Activated naive CD8-positive, alpha-beta T cell treated with anti-CD3 and anti-CD28 coated beads, Interleukin-2, amount 10 ng/mL, durations not matched to agents 7 days and 5 days (primary cell): ENCODE measurements around the gene BTBD10. TPM values are rescaled to one million over a fixed set of nuclear protein-coding genes. Genes with fewer than 3 reads are reported as not detected.

Experiments
- ATAC-seq: fragments of 150-1000 bp; cut with Tn5 transposase; one replicate; pipeline ENCODE4 v1.10.0; 2021; ENCODE audit warnings: low read depth, moderate library complexity
- POLR2A ChIA-PET: fragments of 350-600 bp; sonication (Branson Sonifier 250); formaldehyde crosslinking; loops from one replicate; lab custom pipeline; 2021; ENCODE audit warnings: antibody characterized with exemption; lab: Charles Lee
- DNase-seq: peaks from one replicate; pipeline ENCODE4 v3.0.0; 2021
- H3K27ac Mint-ChIP-seq: one replicate; pipeline ENCODE4 v1.8.0; 2022; ENCODE audit warnings: mild to moderate bottlenecking, mixed read lengths
- H3K27me3 Mint-ChIP-seq: one replicate; pipeline ENCODE4 v1.8.0; 2022; ENCODE audit warnings: mild to moderate bottlenecking, moderate library complexity, mixed read lengths
- H3K36me3 Mint-ChIP-seq: one replicate; pipeline ENCODE4 v1.8.0; 2021; ENCODE audit warnings: mild to moderate bottlenecking, mixed read lengths
- H3K4me1 Mint-ChIP-seq: one replicate; pipeline ENCODE4 v1.8.0; 2021; ENCODE audit warnings: mixed read lengths
- H3K4me3 Mint-ChIP-seq: one replicate; pipeline ENCODE4 v1.8.0; 2022; ENCODE audit warnings: mild to moderate bottlenecking, moderate library complexity, mixed read lengths
- H3K9me3 Mint-ChIP-seq: one replicate; pipeline ENCODE4 v1.8.0; 2021; ENCODE audit warnings: mixed read lengths
- total RNA-seq, 2 experiments: library from RNA; stranded (reverse); gene quantifications; one replicate each; pipeline ENCODE4 v1.2.3, GENCODE V29; 2021

BTBD10 gene
- 10 to 100 TPM; 20.1 to 21.8 TPM for total RNA-seq

GRCh38 chr11:13462901-13463778 is at the start of gene BTBD10:
Gene BTBD10, minus strand, starts transcription at chr11:13463222. Its CDS starts 18,098 bp downstream, at chr11:13445124.
- peaks cover 28% of the 10 kb centered on the region for H3K4me1 Mint-ChIP-seq
- POLR2A ChIA-PET = interaction anchor here (0.6 to 3.1 kb wide), 12 partner anchors 10 to 478 kb away, joined by 3 to 29 read pairs (median 4); partner anchors contain the start of gene FAR1
- no peaks in the 10 kb centered on the region for H3K9me3 Mint-ChIP-seq
- peak within 1 kb of the TSS; percentile 100 for H3K27ac Mint-ChIP-seq
- H3K36me3 Mint-ChIP-seq = peaks cover 15% of the 10 kb centered on the region
- DNase-seq (peak; percentile 91), ATAC-seq (peak; percentile 99)
- H3K27me3 Mint-ChIP-seq = peaks cover 5% of the 10 kb centered on the region
- peak within 1 kb of the TSS; percentile 99 for H3K4me3 Mint-ChIP-seq

GRCh38 chr11:13503393-13503792 is 40.4 kb upstream of the BTBD10 start:
- H3K4me3 Mint-ChIP-seq = no peak overlapping the region

GRCh38 chr11:13502492-13502891 is 39.5 kb upstream of the BTBD10 start:
- ATAC-seq (no peak), DNase-seq (no peak)
- Mint-ChIP-seq H3K4me3 (no peak overlapping the region), H3K4me1 (no peaks in the 10 kb centered on the region), H3K27me3 (peaks cover 13% of the 10 kb centered on the region), H3K36me3 (no peaks in the 10 kb centered on the region), H3K27ac (no peak overlapping the region), H3K9me3 (no peaks in the 10 kb centered on the region)
- POLR2A ChIA-PET = no interaction called here

More at GRCh38 chr11:13503393-13503792, 40.4 kb upstream of the BTBD10 start:
- no peaks in the 10 kb centered on the region for H3K36me3 Mint-ChIP-seq
- POLR2A ChIA-PET = no interaction called here
- no peak for DNase-seq
- no peak overlapping the region for H3K27ac Mint-ChIP-seq
- H3K9me3 Mint-ChIP-seq = no peaks in the 10 kb centered on the region
- no peaks in the 10 kb centered on the region for H3K4me1 Mint-ChIP-seq
- peaks cover 11% of the 10 kb centered on the region for H3K27me3 Mint-ChIP-seq
- no peak for ATAC-seq

GRCh38 chr11:13495929-13496328 is 32.9 kb upstream of the BTBD10 start, which contains the start of gene PTH:
Gene PTH, minus strand, starts transcription at chr11:13495997. Its CDS starts 3,142 bp downstream, at chr11:13492855.
- Mint-ChIP-seq H3K27ac (no peak within 1 kb of the TSS), H3K36me3 (no peaks in the 10 kb centered on the region), H3K4me1 (no peaks in the 10 kb centered on the region), H3K27me3 (peaks cover 17% of the 10 kb centered on the region), H3K4me3 (no peak within 1 kb of the TSS), H3K9me3 (no peaks in the 10 kb centered on the region)
- DNase-seq (no peak), ATAC-seq (no peak)
- POLR2A ChIA-PET = no interaction called here

GRCh38 chr11:13494051-13494450 is 31.0 kb upstream of the BTBD10 start:
- ATAC-seq (no peak), DNase-seq (no peak)
- H3K4me3 Mint-ChIP-seq = no peak overlapping the region
- H3K27ac Mint-ChIP-seq = no peak overlapping the region
- no peaks in the 10 kb centered on the region for H3K36me3 Mint-ChIP-seq
- H3K9me3 Mint-ChIP-seq = no peaks in the 10 kb centered on the region
- H3K27me3 Mint-ChIP-seq = peaks cover 17% of the 10 kb centered on the region
- no peaks in the 10 kb centered on the region for H3K4me1 Mint-ChIP-seq
- POLR2A ChIA-PET = no interaction called here

GRCh38 chr11:13487661-13488030 is 24.6 kb upstream of the BTBD10 start:
- peak overlapping the region; percentile 73 for H3K27ac Mint-ChIP-seq
- no peak for DNase-seq
- POLR2A ChIA-PET = no interaction called here
- peak; percentile 68 for ATAC-seq
- H3K27me3 Mint-ChIP-seq = peaks cover 8% of the 10 kb centered on the region
- H3K36me3 Mint-ChIP-seq = no peaks in the 10 kb centered on the region
- peak overlapping the region; percentile 79 for H3K4me3 Mint-ChIP-seq
- peaks cover 5% of the 10 kb centered on the region for H3K4me1 Mint-ChIP-seq
- peaks cover 2% of the 10 kb centered on the region for H3K9me3 Mint-ChIP-seq

- Mint-ChIP-seq H3K4me1 (peaks cover 5% of the 10 kb centered on the region), H3K36me3 (no peaks in the 10 kb centered on the region), H3K27ac (peak overlapping the region; percentile 73), H3K9me3 (peaks cover 2% of the 10 kb centered on the region), H3K27me3 (peaks cover 9% of the 10 kb centered on the region), H3K4me3 (peak overlapping the region; percentile 79)
- ATAC-seq (peak; percentile 92), DNase-seq (peak; percentile 72)
- POLR2A ChIA-PET = no interaction called here
Measured at GRCh38 chr11:13486926-13487660, 24.1 kb upstream of the BTBD10 start.

GRCh38 chr11:13480198-13480597 is 17.2 kb upstream of the BTBD10 start:
- Mint-ChIP-seq H3K4me1 (no peaks in the 10 kb centered on the region), H3K36me3 (no peaks in the 10 kb centered on the region), H3K4me3 (no peak overlapping the region), H3K27ac (no peak overlapping the region), H3K27me3 (peaks cover 21% of the 10 kb centered on the region), H3K9me3 (peaks cover 9% of the 10 kb centered on the region)
- DNase-seq = no peak
- no peak for ATAC-seq
- POLR2A ChIA-PET = no interaction called here

- H3K27me3 Mint-ChIP-seq = peaks cover 21% of the 10 kb centered on the region
- POLR2A ChIA-PET = no interaction called here
- no peak for DNase-seq
Measured at GRCh38 chr11:13479688-13480087, 16.7 kb upstream of the BTBD10 start.

GRCh38 chr11:13475091-13475490 is 12.1 kb upstream of the BTBD10 start:
- POLR2A ChIA-PET = interaction anchor here (0.9 kb wide), 1 partner anchor 12 kb away, joined by 3 read pairs; the partner anchor contains the start of gene BTBD10
- peaks cover 9% of the 10 kb centered on the region for H3K27me3 Mint-ChIP-seq
- no peak overlapping the region for H3K4me3 Mint-ChIP-seq
- H3K4me1 Mint-ChIP-seq = no peaks in the 10 kb centered on the region
- no peak overlapping the region for H3K27ac Mint-ChIP-seq
- no peaks in the 10 kb centered on the region for H3K36me3 Mint-ChIP-seq
- H3K9me3 Mint-ChIP-seq = peaks cover 4% of the 10 kb centered on the region
- ATAC-seq (no peak), DNase-seq (no peak)

More at GRCh38 chr11:13479688-13480087, 16.7 kb upstream of the BTBD10 start:
- Mint-ChIP-seq H3K27ac (no peak overlapping the region), H3K36me3 (no peaks in the 10 kb centered on the region), H3K4me1 (no peaks in the 10 kb centered on the region), H3K4me3 (no peak overlapping the region), H3K9me3 (peaks cover 9% of the 10 kb centered on the region)
- ATAC-seq = no peak

GRCh38 chr11:13473013-13473722 is 10.1 kb upstream of the BTBD10 start:
- H3K4me3 Mint-ChIP-seq = no peak overlapping the region
- POLR2A ChIA-PET = interaction anchor here (0.8 kb wide), 1 partner anchor 10 kb away, joined by 6 read pairs; the partner anchor contains the start of gene BTBD10
- H3K9me3 Mint-ChIP-seq = no peaks in the 10 kb centered on the region
- no peaks in the 10 kb centered on the region for H3K36me3 Mint-ChIP-seq
- no peaks in the 10 kb centered on the region for H3K4me1 Mint-ChIP-seq
- ATAC-seq = no peak
- H3K27ac Mint-ChIP-seq = no peak overlapping the region
- no peak for DNase-seq
- H3K27me3 Mint-ChIP-seq = peaks cover 6% of the 10 kb centered on the region

- POLR2A ChIA-PET = interaction anchor here (0.6 kb wide), 1 partner anchor 261 kb away, joined by 3 read pairs; no protein-coding TSS in a partner anchor
- DNase-seq = no peak
Measured at GRCh38 chr11:13468750-13469149, 5.7 kb upstream of the BTBD10 start.

GRCh38 chr11:13465909-13466371 is 2.9 kb upstream of the BTBD10 start:
- H3K27me3 Mint-ChIP-seq = peaks cover 8% of the 10 kb centered on the region
- peaks cover 17% of the 10 kb centered on the region for H3K4me1 Mint-ChIP-seq
- DNase-seq (no peak), ATAC-seq (no peak)
- H3K4me3 Mint-ChIP-seq = no peak overlapping the region
- peaks cover 1% of the 10 kb centered on the region for H3K36me3 Mint-ChIP-seq
- no peaks in the 10 kb centered on the region for H3K9me3 Mint-ChIP-seq
- POLR2A ChIA-PET = no interaction called here
- H3K27ac Mint-ChIP-seq = no peak overlapping the region

More at GRCh38 chr11:13468750-13469149, 5.7 kb upstream of the BTBD10 start:
- Mint-ChIP-seq H3K36me3 (peaks cover 1% of the 10 kb centered on the region), H3K9me3 (no peaks in the 10 kb centered on the region), H3K27ac (no peak overlapping the region), H3K27me3 (peaks cover 8% of the 10 kb centered on the region), H3K4me1 (peaks cover 4% of the 10 kb centered on the region), H3K4me3 (no peak overlapping the region)
- no peak for ATAC-seq
